ENCODE data around the gene PHF21A.

The PHF21A gene

DNA sequence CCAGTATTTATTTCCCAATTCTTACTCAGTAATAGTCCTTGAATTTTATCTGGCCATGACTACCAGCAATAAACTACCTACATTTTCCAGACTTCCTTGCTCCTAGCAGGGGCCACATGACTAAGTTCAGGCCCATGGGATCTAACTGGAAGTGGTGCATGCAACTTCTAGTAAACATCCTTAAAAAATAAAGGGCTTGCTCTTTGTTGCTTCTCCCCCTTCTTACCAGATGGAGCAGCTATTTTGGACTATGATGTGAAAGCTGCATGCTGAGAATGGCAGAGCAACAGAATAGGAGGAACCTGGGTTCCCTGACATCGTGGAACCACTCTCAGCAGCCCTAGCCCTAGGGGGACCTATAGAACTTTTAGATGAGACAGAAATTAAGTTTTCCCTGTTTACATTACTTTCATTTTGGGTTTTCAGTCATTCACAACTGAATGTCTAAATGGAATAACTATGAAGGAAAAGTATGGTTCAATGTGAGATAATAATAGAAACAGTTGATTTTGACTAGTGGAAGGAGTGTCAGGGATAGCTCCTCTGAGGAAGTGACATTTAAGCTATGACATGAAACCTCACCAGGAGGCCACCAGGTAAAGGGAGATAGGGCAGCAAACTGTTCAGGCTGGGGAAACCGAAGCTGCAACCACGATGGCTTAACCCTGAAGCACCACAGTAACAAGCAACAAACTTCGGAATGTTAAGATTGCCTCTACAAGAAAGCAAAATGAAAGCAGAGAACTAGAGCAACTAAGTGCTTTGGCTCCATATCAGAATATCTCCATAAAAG, 48.9 kb downstream of the PHF21A start:
- DNase-seq, result no peak

DNA sequence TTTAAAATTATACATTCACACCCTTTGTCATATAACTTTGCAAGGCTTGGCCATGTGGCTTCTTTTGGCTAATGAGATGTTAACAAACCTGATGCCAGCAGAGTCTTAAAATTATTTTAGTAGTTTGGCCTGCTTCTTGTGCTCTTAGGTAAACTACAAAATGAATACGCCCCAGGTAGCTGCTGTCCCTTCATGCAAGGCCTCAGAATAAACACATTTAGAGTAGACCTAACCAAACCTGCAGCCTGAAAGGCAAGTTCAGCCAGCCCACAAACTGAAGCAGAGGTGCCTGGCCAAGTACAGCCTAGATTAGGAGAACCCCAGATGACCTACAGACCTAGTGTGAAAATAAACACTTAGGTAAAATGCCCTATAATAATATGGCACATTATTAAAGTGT, 50.2 kb downstream of the PHF21A start:
- DNase-seq, result no peak

DNA sequence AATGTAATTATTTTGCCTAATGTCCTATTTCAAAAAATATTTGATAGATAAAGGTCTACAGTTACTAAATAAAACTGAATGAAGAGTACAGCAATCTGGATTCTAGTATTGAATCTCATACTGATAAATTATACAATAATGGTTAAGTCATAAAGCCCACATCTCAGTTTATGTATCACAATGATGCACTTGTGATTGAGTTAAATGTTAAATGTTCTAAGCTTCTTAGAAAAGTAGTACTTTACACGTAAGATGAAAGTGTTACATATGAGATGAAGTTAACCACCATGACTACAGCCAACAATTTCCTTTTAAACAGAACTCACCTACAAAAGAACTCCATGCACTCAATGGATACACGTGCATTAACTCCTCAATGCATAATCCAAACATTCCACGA, 51.7 kb downstream of the PHF21A start:
- DNase-seq, result no peak

DNA sequence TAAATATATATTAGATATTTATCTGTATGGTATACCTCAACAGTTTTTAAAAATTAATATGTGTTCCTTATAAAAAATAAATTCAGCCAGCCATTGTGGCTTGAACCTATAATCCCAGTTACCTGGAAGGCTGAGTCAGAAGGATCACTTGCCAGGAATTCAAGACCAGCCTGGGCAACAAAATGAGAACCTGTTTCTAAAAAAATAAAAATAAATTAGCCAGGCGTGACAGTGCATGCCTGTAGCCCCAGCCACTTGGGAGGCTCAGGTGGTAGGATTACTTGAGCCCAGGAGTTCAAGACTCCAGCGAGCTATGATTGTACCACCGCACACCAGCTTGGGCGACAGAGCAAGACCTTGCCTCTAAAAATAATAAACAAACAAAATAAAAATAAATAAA, 54.9 kb downstream of the PHF21A start:
- DNase-seq, result no peak

DNA sequence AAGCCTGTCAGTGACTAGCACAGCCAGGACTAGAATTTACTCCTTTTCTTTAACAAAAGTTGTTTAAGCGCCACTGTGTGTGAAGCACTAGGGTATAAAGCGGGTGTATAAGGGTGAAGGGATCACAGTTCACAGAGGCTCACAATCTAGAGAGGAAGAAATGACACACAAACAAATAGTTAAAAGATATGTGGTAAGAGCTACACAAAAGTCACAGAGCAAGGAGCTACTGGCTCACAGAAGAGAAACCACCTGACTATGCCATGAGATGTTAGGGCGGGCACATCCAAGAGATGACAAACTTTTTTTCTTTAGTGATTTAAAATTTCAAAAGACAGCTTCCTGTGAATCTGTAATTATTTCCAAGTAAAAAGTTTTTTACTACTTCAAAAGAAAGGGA, 55.6 kb downstream of the PHF21A start:
- no peak for DNase-seq

DNA sequence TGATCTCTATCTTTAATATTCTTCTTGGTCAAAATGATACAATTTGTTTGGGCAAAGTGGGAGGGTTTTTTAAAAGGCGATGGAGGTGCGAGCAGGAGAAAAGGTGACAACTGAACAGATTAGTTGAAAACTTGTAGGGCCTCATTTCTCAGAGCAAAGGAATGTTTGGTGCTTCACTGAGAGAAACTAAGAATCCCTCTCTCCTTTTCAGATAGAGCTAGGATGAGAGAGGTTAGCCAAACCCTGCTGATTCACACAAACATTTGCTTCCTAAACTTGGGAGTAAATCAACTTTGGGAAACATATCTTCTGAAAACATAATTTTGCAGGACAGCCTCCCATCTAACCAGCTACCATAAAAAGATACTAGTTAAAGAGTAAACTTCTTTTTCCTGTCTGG, 57.0 kb downstream of the PHF21A start:
- no peak for DNase-seq

DNA sequence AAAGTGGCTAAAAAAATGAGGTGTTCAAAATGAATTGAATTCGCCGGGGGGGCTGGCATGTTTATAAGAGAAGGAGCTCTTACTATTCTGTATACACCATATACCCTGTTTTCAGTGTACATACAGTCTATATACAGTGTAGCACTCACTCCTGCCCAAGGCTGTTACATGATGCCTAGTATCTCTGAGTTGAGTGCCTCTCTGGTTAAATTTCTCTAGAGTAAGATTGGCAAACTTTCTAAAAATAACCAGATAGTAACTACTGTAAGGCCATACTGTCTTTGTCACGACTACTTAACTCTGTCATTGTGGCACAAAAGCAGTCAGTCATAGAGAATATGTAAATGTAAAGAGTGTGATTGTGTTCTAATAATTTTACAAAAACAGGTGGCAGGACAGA, 58.1 kb downstream of the PHF21A start:
- no peak for DNase-seq

DNA sequence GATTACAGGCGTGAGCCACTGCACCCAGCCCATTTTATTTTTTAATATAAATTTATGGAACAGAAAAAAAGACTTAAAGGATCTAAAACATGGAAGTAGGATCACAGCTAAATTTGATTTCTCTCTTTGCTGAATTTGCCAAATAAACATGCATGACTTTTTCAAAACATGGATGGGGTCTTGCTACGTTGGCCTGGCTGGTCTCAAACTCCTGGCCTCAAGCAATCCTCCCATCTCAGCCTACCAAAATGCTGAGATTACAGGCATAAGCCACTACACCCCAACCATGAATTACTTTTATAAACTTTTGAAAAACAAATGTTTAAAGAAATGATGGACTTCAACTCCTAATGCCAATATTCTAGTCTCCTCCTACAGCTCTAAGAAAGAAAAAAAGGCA, 61.2 kb downstream of the PHF21A start:
- no peak for DNase-seq

DNA sequence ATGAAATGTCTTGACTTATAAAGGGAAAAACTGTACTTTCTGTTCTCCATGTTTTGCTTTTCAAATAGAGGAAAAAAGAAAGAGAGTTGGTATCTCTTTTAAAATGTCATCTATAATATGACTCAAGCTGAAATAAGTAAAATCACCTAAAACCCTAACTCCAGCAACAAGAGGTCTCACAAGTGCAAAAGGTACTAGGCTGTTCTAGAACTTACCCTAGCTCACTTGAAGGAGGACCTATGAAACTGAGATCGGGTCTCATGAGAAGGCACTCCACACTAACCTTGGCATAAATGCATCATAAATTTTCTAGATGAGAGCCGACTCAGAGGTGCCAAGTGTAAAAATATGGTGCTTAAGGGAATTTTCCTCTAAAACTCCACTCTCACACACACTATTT, 63.8 kb downstream of the PHF21A start:
- DNase-seq, result no peak

DNA sequence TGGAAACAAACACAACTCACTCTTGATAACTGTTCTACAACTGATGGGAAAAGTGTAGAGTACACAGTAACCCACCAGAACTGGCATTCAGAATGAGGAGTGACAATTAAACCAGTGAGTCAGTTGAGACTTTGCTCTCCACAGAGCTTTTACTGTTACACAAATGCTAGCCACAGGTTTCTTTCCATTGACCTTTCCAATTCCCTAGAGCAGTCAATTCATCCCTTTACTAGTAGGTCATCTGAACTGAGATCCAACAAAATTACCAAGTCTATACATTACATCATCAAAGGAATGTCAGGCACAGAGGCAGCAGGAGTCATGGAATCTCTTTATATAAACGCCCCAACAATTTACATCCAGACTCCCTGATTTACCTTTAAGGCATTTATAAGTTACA, 65.9 kb downstream of the PHF21A start:
- DNase-seq, result no peak

DNA sequence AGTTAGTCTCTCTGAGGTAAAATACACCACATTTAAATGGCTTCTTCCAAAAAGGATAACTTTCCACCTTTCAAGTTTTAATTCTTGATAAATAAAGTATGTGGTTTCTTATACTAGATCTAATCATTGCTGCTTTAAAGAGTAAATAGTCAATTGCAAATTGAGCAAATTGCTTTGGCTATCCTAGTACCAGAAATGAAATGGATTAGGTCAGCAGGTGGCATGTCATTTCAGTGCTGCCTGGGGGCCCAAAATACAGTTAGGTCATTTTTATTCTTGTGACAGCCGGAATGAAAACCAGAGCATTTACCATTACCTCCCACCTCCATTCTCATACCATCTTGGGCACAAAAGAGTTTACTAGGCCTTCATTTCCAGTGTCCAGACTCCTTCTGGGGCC, 70.2 kb downstream of the PHF21A start:
- DNase-seq, result no peak

DNA sequence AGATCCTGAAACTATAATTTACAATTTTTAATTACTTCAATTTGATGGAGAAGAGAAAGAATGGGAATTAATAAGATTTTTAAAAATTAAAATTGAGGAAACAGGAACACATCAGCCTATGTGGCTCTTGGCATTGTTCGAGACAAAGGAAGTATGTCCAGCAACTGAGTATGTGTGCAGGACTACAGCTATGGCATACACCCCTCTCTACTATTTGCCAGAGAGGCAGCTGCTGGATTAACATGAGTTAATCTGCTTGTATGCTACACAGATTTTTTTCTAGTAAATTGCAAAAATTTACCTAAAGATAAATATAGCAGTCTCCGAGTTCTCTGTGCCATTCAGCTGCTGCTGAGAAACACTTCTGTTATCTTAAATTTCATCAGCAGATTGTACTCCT, 70.6 kb downstream of the PHF21A start:
- DNase-seq, result no peak

DNA sequence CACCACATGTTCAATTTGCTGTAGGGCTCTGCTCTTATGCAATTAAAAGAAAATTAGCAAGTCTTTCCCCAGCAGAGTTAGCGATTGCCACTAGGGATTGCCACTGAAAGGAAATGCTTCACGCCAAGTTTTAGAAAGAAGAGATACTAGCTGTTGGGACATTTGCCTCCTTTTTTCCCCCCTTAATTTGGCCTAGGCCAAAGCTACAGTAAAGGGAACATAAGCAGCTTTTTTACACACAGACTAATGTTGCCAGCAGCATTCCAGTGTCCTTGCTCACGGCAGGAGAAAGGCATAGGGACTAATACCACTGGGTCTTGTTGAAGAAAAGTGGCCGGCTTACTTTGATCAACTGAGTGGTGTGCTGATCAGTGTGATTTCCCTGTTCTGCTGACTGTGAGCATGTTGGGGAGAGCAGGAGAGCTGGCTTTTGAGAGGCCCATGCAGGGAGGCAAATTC, 71.2 kb downstream of the PHF21A start:
- DNase-seq, result peak; percentile 48

DNA sequence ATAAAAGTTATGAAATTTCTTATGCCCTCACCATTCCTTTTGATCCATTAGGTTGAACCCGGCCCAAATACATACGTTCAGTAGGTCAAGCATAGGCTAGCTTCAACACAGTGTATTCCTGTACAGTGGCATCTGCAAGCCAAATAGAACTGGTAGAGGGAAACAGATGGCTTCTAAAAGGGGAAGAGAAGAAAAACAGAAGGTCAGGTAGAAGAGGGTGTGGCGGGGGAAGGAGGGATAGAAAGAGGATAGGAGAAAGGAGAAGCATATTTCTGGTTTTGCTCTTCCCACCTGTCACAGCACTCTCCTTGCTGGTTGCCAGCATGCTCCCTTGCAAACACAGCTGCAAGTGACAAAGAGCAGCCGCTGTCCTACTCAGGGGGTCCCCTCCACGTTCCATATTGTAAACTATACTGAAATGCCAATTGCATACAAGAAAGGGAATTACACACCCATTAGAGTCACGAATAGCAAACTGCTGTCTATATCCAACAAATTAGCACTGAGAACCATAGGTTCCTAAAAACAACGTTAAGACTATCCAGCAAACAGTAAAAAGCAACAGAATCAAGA, 71.8 kb downstream of the PHF21A start:
- DNase-seq, result no peak

DNA sequence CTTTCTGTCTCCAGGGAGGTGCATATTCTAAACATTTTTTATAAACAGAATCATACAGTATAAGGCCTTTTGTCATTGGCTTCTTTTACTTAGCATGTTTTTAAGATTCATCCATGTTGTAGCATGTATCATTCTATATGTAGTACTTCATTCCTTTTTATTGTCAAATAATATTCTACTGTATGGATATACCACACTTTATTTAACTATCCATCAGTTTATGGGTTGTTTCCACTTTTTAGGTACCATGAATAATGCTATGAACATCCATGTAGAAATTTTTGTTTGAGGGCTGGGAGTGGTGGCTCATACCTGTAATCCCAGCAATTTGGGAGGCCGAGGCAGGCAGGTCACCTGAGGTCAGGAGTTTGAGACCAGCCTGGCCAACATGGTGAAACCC, 73.1 kb downstream of the PHF21A start:
- DNase-seq, result no peak

DNA sequence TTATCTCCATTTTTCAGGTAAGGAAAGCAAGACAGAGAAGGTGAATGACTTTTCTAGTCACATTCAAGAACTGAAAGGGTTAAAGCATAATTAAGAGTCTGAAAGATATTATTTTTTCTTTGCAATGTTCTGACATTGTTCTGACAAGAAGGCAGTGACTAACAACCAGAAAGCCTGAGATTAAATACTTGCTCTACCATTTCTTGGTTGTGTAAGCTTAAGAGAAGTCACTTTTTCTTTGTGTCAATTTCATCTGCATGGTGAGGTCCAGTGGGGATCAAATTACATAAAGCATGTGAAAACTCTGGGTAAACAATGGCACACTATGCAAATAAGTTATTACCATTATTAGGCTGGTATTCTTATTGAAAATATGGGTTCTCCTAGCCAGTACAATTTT, 73.7 kb downstream of the PHF21A start:
- DNase-seq, result no peak

DNA sequence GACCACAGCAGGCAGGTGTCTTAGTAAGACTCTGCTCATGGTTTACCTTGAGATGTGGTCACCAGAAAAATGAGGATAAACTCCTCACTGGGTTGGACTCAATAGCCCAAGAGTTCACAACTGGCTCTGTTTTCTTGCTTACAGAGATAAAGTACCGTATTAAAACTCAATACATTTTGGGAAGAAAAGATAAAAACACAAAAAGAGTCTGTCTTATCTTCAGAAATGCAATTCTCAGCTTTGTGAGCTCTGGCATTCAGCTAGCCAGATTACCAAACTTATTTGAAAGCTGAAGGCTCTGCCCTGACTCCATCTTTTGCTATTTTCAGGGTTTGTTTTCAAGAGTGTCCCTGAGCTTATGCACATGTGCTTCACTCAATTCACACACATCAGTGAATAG, 75.4 kb downstream of the PHF21A start:
- DNase-seq, result no peak

DNA sequence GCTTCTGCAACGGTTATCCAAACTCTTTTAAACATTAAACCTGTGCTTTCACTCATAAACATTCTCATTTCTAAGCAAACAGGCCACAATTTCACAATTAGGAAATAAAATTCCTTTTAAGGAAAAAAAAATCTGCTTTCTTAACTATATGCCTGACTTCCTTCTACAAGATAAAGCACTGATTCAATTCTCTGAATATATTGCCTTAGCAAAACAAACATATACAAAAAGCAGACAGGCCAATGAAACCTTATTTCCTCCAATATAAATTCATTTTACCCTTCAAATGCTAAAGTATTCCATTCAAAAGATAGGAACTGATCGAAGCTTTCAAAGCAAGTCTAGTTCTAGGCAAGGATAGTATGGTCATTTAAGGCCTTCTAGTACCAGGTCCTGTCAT, 76.7 kb downstream of the PHF21A start:
- DNase-seq, result no peak

DNA sequence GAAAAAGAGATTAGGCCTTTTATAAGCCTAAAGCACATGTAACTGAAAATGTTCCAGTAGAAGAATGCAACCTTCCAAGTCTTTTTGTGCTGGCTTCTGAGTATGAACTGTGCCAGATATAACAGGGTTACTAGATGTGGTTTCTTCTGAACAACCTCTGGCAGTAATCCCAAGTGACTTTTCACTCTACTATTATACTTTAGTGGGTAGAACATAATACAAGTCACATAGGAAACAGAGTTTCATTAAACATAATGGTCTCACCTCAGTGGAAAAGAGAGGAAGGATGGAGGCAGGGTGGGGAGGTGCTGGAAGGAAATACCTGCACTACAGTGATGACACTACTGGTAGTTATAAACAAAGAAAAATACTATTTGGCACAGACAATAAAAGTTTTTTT, 81.3 kb downstream of the PHF21A start:
- no peak for DNase-seq

DNA sequence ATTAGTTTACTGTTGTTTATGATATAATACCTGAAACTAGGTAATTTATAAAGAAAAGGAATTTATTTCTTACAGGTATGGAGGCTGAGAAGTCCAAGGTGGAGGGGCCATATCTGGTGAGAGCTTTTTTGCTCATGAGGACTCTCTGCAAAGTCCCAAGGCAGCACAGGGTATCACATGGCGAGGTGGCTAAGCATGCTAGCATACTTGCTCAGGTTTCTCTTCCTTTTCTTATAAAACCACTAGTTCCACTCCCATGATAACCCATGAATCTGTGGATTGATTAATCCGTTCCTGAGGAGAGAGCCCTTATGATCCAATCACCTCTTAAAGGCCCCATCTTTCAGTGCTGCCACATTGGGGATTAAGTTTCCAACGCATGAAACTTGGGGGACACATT, 82.7 kb downstream of the PHF21A start:
- DNase-seq, result no peak

DNA sequence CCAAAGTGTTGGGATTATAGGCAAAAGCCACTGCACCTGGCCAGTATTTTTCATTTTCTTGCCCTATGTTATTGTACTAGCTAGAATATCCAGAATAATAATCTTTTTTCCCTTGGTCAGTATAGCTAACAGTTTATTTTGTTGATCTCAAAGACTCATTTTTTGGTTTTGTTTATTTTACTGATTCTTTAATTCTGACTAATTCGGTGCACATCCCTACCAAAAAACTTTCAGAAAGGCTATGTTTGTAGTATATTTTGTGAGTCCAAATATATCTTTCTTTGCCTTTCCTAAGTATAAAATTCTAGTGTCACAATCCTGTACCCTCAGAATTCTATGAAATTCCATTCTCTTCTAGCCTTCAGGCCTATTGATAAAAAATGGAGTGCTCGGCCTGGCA, 84.3 kb downstream of the PHF21A start:
- DNase-seq, result no peak

DNA sequence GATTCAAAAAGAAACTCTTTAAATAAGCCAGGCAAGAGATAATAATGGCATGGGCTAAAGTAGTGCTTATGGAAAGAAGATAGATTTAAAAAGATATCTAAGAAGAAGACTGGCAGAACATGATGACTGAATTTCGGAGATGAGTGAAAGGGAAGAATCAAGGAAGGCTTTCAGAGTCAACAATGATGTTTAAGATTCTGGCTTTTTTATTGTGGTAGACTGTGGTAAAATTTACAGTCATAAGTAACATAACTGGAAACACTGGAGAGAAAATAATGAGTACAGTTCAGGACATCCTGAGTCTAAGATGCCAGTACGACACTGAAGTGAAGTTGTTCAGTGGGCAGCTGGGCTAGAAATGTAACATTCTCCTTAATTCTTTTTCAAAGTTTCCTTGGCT, 85.2 kb downstream of the PHF21A start:
- no peak for DNase-seq

DNA sequence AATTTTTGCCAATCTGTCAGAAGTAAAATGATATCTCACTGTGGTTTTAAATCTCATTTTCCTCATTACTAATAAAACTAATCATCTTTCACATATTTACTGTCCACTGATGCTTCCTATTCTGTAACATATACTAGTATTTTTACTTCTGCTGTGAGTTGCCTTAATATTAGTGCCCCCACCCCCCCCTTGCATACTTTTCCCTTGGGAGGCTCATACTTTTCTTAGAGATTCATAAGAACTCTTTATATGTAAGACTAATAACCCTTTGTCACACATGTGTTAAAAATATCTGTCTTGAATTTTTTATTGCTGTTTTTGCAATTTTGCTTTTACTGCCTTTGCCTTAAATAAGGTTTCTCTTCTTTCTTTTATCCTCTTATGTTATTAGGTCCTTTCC, 87.2 kb downstream of the PHF21A start:
- DNase-seq, result no peak

DNA sequence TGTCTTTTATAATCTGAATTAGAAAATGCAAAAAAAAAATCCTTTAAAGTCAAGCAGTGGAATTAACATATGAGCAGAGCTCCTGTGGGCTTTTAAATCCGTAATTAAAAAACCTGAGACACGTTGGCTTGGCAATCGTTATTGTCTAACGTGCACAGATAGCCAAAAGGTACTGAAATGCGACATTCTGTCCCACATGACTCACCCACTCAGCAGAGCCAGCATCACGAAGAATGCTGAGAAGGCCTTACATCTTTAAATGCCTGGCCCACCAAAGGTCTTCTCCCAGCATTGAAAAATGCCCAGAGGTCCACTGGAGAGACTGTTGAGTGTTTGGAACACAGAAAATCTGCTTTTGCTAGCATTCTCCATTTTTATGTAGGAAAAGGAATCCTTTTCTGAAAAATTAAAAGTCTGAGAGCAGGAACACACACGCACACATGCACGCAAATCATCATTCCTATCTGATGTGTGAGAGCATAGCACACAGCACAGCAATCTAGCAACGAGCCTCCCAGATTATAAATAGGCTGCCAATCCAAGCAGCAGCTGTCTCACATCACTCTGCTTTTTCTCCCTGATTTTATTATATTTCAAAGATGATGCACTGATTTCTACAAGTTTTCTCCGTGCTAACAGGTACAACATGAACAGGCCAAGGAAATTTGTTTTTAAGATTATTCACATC, 94.5 kb downstream of the PHF21A start:
- no peak for DNase-seq
